Testis (tissue), 3 donors: ENCODE results near the gene CLCF1. TPM values are rescaled to one million over a fixed set of nuclear protein-coding genes. Genes with fewer than 3 reads are reported as not detected.
"Not testable (repeated sequence)": the region's sequence is repeated elsewhere in the genome, so short reads cannot be mapped to it uniquely, and the experiment has no call there.

Source experiments
- DNase-seq: peaks from one replicate; pipeline ENCODE4 v3.0.0-alpha.2; 2019
- H3K27ac ChIP-seq, 2 donors: fragments of 200-600 bp; sonication (generic); one replicate each; pipeline ENCODE4 v1.5.1; 2019
- H3K27me3 ChIP-seq: fragments of 200-600 bp; sonication (generic); one replicate; pipeline ENCODE4 v1.5.1; 2019
- H3K36me3 ChIP-seq: fragments of 200-600 bp; sonication (generic); one replicate; pipeline ENCODE4 v1.5.1; 2017; ENCODE audit warnings: low read depth; ENCODE audit errors: missing control alignments
- H3K4me1 ChIP-seq: fragments of 200-600 bp; sonication (generic); one replicate; pipeline ENCODE4 v1.5.1; 2019
- H3K4me3 ChIP-seq, 2 donors: fragments of 200-600 bp; sonication (generic); one replicate each; pipeline ENCODE4 v1.5.1; 2017 to 2019
- H3K9me3 ChIP-seq: fragments of 200-600 bp; sonication (generic); one replicate; pipeline ENCODE4 v1.5.1; 2017
- CTCF ChIP-seq, 3 experiments: fragments of 450-650 bp in 2 of 3; fragments of 200-600 bp in 1 of 3; sonication (generic) in 1 of 3; IDR thresholded peaks; one replicate each; pipeline ENCODE4 v1.5.1; 2016 to 2019; ENCODE audit warnings: antibody characterized with exemption in 3 of 3, mild to moderate bottlenecking in 2 of 3, moderate library complexity in 1 of 3
- POLR2A ChIP-seq: fragments of 450-650 bp; IDR thresholded peaks from one replicate; pipeline ENCODE4 v1.6.1; 2017; ENCODE audit warnings: antibody characterized with exemption, mild to moderate bottlenecking, moderate library complexity
- WGBS, 2 donors: methylation state at CpG; one replicate each; pipeline ENCODE4 v1.1.5; 2018; 5-methylcytosine and 5-hydroxymethylcytosine counted together
- intact Hi-C: fragments of 100-400 bp; cut with DNase I; formaldehyde crosslinking; loops from one replicate; pipeline ENCODE4 v1.15.1; 2023; ENCODE audit warnings: low total_unique reads
- polyA plus RNA-seq: library from polyadenylated mRNA; stranded (reverse); fragments of 350-450 nt; fragmentation: Illumina TruSeq; extraction: RNeasy Lipid Tissue Mini Kit (QIAGEN cat#74804); gene quantifications from one replicate; pipeline ENCODE4 v1.2.3, GENCODE V29; 2014; ENCODE audit warnings: low read depth, low replicate concordance; ENCODE audit not compliant: insufficient read depth
- total RNA-seq, 2 donors: library from RNA; depleted of rRNA; stranded (reverse); fragments of >200 nt; gene quantifications; one replicate each; pipeline ENCODE4 v1.2.3, GENCODE V29; 2016

CLCF1 gene
- total and polyA plus RNA-seq, 3 donors from 2014 or later = 2.7 to 6.8 (median 3.7) TPM

- intact Hi-C loops = loop anchor here (10.0 kb wide), 1 partner anchor 79 kb away; the partner anchor contains the start of gene AIP
- H3K4me3 ChIP-seq = no peak overlapping the region
- H3K27me3 ChIP-seq = no peaks in the 10 kb centered on the region
- 88% methylated on average over 9 of the region's 9 CpGs; no CpG with 5 or more reads in 1 of the 2 donors for WGBS, 2 donors
- H3K27ac ChIP-seq = no peak overlapping the region
- no peak for DNase-seq
- no peaks in the 10 kb centered on the region for H3K36me3 ChIP-seq
- peaks cover 8% of the 10 kb centered on the region for H3K4me1 ChIP-seq
- no peaks in the 10 kb centered on the region for H3K9me3 ChIP-seq
- TF ChIP-seq CTCF (IDR thresholded peaks at IDR 0.05) (no peak), POLR2A (no peak)
Measured at GRCh38 chr11:67405688-67406339, 32.4 kb upstream of the CLCF1 start.

- Histone ChIP-seq H3K27me3 (no peaks in the 10 kb centered on the region), H3K27ac (no peak overlapping the region), H3K36me3 (no peaks in the 10 kb centered on the region), H3K9me3 (no peaks in the 10 kb centered on the region), H3K4me3 (no peak overlapping the region), H3K4me1 (peaks cover 14% of the 10 kb centered on the region)
- DNase-seq = no peak
- 88 to 98% methylated on average over 6 of the region's 6 CpGs for WGBS, 2 donors
- intact Hi-C loops = loop anchor here (10.0 kb wide), 1 partner anchor 80 kb away; the partner anchor contains the start of gene AIP
- TF ChIP-seq CTCF (IDR thresholded peaks at IDR 0.05) (no peak), POLR2A (no peak)
Measured at GRCh38 chr11:67405196-67405567, 31.8 kb upstream of the CLCF1 start.

- no peak for TF ChIP-seq POLR2A
- no peak for TF ChIP-seq CTCF (IDR thresholded peaks at IDR 0.05)
- no peaks in the 10 kb centered on the region for H3K36me3 ChIP-seq
- intact Hi-C loops = loop anchor here (10.0 kb wide), 1 partner anchor 80 kb away; the partner anchor contains the start of gene AIP
- H3K4me3 ChIP-seq = no peak overlapping the region
- no peak overlapping the region for H3K27ac ChIP-seq
- DNase-seq = no peak
- 55 to 81% methylated on average over 8 to 13 of the region's 13 CpGs for WGBS, 2 donors
- peaks cover 16% of the 10 kb centered on the region for H3K4me1 ChIP-seq
- H3K9me3 ChIP-seq = no peaks in the 10 kb centered on the region
- no peaks in the 10 kb centered on the region for H3K27me3 ChIP-seq
Measured at GRCh38 chr11:67404515-67405195, 31.3 kb upstream of the CLCF1 start.

DNA sequence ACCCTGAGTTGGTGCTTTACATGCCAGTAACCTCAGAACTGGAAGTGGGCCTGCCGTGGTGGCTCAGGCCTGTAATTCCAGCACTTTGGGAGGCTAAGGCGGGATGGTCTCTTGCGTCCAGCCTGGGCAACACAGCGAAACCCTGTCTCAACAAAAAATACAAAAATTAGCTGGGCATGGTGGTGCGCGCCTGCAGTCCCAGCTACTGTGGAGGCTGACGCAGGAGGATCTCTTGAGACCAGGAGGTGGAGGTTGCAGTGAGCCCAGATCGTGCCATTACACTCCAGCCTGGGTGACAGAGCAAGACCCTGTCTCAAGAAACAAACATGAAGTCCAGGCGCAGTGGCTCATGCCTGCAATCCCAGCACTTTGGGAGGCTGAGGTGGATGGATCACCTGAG is 29.7 kb upstream of the CLCF1 start:
- intact Hi-C loops = loop anchor here (10.0 kb wide), 1 partner anchor 82 kb away; the partner anchor contains the start of gene AIP
- not testable (repeated sequence) for H3K9me3 ChIP-seq, H3K4me3 ChIP-seq, DNase-seq, H3K27me3 ChIP-seq, H3K36me3 ChIP-seq, H3K27ac ChIP-seq
- peaks cover 16% of the 10 kb centered on the region for H3K4me1 ChIP-seq
- WGBS, 2 donors = 94% methylated on average over 8 to 9 of the region's 9 CpGs

DNA sequence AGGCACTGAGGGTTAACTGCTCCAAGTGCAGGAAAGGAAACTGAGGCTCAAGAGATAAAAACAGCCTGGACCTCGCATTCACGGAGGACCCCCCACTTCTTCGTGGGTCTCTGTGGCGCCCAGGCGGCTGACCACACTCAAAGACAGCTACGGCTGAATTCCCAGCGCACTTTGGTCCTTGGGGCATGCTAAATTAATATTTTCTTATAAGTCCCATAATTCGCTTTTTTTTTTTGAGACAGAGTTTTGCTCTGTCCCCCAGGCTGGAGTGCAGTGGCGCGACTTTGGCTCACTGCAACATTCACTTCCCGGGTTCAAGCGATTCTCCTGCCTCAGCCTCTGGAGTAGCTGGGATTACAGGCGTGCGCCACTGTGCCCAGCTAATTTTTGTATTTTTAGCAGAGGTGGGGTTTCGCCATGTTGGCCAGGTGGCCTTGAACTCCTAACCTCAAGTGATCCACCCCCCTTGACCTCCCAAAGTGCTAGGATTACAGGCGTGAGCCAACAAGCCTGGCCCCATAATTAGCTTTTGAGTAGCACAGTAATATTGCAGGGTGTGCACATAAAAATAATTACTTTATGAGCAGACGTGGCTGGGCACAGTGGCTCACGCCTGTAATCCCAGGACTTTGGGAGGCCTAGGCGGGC is 28.9 kb upstream of the CLCF1 start:
- intact Hi-C loops = loop anchor here (10.0 kb wide), 1 partner anchor 82 kb away; the partner anchor contains the start of gene AIP
- 30 to 52% methylated on average over 17 to 19 of the region's 19 CpGs for WGBS, 2 donors
- peak overlapping the region; percentile 66 to 92 for H3K27ac ChIP-seq
- not testable (repeated sequence) for H3K27me3 ChIP-seq, DNase-seq, H3K36me3 ChIP-seq, H3K9me3 ChIP-seq
- peak overlapping the region; percentile 11 to 88 for H3K4me3 ChIP-seq
- peaks cover 16% of the 10 kb centered on the region for H3K4me1 ChIP-seq
